ENCODE data around the gene SLC25A21.
"Not testable (repeated sequence)": the region's sequence is repeated elsewhere in the genome, so short reads cannot be mapped to it uniquely, and the experiment has no call there.

The SLC25A21 gene

GRCh38 chr14:37165794-37166193 is 6.6 kb downstream of the SLC25A21 start:
- no peak for DNase-seq (ENCODE audit: low read depth, low spot score)
- POLR2A ChIA-PET, result no interaction called here
- CTCF ChIA-PET, result no interaction called here
- no peak overlapping the region for H3K4me3 ChIP-seq (ENCODE audit: low read depth, low read length)
- TF ChIP-seq, protein P1, sequence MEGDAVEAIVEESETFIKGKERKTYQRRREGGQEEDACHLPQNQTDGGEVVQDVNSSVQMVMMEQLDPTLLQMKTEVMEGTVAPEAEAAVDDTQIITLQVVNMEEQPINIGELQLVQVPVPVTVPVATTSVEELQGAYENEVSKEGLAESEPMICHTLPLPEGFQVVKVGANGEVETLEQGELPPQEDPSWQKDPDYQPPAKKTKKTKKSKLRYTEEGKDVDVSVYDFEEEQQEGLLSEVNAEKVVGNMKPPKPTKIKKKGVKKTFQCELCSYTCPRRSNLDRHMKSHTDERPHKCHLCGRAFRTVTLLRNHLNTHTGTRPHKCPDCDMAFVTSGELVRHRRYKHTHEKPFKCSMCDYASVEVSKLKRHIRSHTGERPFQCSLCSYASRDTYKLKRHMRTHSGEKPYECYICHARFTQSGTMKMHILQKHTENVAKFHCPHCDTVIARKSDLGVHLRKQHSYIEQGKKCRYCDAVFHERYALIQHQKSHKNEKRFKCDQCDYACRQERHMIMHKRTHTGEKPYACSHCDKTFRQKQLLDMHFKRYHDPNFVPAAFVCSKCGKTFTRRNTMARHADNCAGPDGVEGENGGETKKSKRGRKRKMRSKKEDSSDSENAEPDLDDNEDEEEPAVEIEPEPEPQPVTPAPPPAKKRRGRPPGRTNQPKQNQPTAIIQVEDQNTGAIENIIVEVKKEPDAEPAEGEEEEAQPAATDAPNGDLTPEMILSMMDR (IDR thresholded peaks at IDR 0.05; ENCODE audit: insufficient read depth, low read length, missing control alignments), result no peak

GRCh38 chr14:37162307-37162706 is 10.1 kb downstream of the SLC25A21 start:
- CTCF ChIA-PET; DNase-seq (ENCODE audit: low read depth, low spot score); POLR2A ChIA-PET; H3K4me3 ChIP-seq (ENCODE audit: low read depth, low read length): not testable (repeated sequence)

DNA sequence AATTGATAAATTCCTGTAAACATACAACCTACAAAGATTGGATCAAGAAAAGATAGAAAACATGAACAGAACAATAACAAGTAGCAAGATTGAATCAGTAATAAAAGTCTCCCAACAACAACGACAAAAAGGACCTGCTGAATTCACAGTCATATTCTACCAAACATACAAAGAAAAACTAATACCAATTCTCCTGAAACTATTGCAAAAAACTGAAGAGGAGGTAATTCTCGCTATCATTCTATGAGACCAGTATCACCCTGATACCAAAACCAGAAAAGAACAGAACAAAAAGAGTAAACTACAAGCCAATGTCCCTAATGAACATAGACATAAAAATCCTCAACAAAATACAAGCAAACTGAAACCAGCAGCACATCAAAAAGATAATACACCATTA is 14.4 kb downstream of the SLC25A21 start:
- TF ChIP-seq, protein P1 (IDR thresholded peaks at IDR 0.05; ENCODE audit: insufficient read depth, low read length, missing control alignments), result no peak
- CTCF ChIA-PET, result interaction anchor here (2.4 kb wide), 1 partner anchor 9 kb away, joined by 11 read pairs; no protein-coding TSS in a partner anchor

GRCh38 chr14:37153483-37153882 is 18.9 kb downstream of the SLC25A21 start:
- ChIA-PET CTCF (interaction anchor here (1.6 to 7.6 kb wide), 4 partner anchors 16 to 600 kb away, joined by 5 to 168 read pairs (median 62); no protein-coding TSS in a partner anchor), POLR2A (no interaction called here)
- TF ChIP-seq, protein P1 (IDR thresholded peaks at IDR 0.05; ENCODE audit: insufficient read depth, low read length, missing control alignments), result no peak
- H3K4me3 ChIP-seq (ENCODE audit: low read depth, low read length), result no peak overlapping the region
- DNase-seq (ENCODE audit: low read depth, low spot score), result no peak

More for the DNA sequence above, 14.4 kb downstream of the SLC25A21 start:
- no peak overlapping the region for H3K4me3 ChIP-seq (ENCODE audit: low read depth, low read length)
- POLR2A ChIA-PET, result no interaction called here
- no peak for DNase-seq (ENCODE audit: low read depth, low spot score)

GRCh38 chr14:37153005-37153404 is 19.4 kb downstream of the SLC25A21 start:
- CTCF ChIA-PET, result interaction anchor here (1.6 to 7.6 kb wide), 4 partner anchors 16 to 599 kb away, joined by 5 to 168 read pairs (median 62); no protein-coding TSS in a partner anchor
- TF ChIP-seq, protein P1 (IDR thresholded peaks at IDR 0.05; ENCODE audit: insufficient read depth, low read length, missing control alignments), result no peak
- POLR2A ChIA-PET, result no interaction called here
- DNase-seq (ENCODE audit: low read depth, low spot score), result no peak
- H3K4me3 ChIP-seq (ENCODE audit: low read depth, low read length), result no peak overlapping the region

DNA sequence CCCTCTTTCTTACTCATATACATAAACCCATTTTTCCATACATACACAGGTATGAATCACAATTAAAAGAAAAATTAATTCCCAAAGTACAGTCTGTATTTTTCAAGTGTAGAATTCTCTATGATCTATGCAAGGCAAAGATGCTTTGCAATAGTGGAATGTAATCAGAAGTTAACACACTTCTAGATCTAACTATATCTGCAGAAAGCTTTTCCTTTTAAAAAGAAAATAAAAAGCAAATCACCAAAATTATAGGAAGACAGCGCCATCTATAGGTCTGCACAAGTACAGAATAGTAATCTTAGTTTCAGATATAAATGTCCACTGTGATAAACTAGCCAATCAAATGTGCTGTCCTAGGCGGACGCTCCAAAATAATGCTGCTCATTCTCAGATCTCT is 22.0 kb downstream of the SLC25A21 start:
- ChIA-PET POLR2A (no interaction called here), CTCF (interaction anchor here (0.6 to 7.6 kb wide), 54 partner anchors 8 to 1267 kb away, joined by 3 to 168 read pairs (median 4); partner anchors contain the start of gene SLC25A21)
- TF ChIP-seq, protein P1 (IDR thresholded peaks at IDR 0.05; ENCODE audit: insufficient read depth, low read length, missing control alignments), result peak; percentile 48
- DNase-seq (ENCODE audit: low read depth, low spot score), result no peak
- no peak overlapping the region for H3K4me3 ChIP-seq (ENCODE audit: low read depth, low read length)

GRCh38 chr14:37147310-37147880 is 25.0 kb downstream of the SLC25A21 start:
- ChIA-PET CTCF (interaction anchor here (0.6 to 7.6 kb wide), 4 partner anchors 10 to 592 kb away, joined by 3 to 168 read pairs (median 134); no protein-coding TSS in a partner anchor), POLR2A (no interaction called here)
- TF ChIP-seq, protein P1 (IDR thresholded peaks at IDR 0.05; ENCODE audit: insufficient read depth, low read length, missing control alignments), result no peak
- DNase-seq (ENCODE audit: low read depth, low spot score), result no peak
- no peak overlapping the region for H3K4me3 ChIP-seq (ENCODE audit: low read depth, low read length)

DNA sequence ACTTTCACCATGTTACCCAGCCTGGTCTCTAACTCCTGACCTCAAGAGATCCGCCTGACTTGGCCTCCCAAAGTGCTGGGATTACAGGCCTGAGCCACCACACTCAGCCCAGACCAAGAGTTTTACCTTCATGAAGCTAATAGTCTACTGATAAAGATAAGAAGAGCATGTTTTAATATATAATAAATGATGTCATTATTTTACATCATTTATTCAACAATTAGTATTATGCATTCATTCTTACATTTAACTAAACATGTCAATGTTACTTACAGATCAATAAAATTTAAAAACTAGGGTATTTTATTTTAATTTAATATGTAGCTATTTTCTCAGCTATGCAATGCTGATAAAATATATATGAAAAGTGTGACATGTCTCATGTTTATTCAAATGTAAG is 26.0 kb downstream of the SLC25A21 start:
- POLR2A ChIA-PET; DNase-seq (ENCODE audit: low read depth, low spot score); H3K4me3 ChIP-seq (ENCODE audit: low read depth, low read length): not testable (repeated sequence)
- CTCF ChIA-PET, result interaction anchor here (1.9 to 7.6 kb wide), 3 partner anchors 10 to 591 kb away, joined by 5 to 168 read pairs (median 160); no protein-coding TSS in a partner anchor
